HG02798 (cell line): Measurements from ENCODE around the gene CHRD.

ENCODE experiments used
- ATAC-seq: cut with Tn5 transposase; IDR thresholded peaks from one replicate; pipeline ENCODE4 v1.9.1; 2021; ENCODE audit warnings: mild to moderate bottlenecking; ENCODE audit not compliant: unreplicated experiment, poor library complexity

CHRD gene

DNA sequence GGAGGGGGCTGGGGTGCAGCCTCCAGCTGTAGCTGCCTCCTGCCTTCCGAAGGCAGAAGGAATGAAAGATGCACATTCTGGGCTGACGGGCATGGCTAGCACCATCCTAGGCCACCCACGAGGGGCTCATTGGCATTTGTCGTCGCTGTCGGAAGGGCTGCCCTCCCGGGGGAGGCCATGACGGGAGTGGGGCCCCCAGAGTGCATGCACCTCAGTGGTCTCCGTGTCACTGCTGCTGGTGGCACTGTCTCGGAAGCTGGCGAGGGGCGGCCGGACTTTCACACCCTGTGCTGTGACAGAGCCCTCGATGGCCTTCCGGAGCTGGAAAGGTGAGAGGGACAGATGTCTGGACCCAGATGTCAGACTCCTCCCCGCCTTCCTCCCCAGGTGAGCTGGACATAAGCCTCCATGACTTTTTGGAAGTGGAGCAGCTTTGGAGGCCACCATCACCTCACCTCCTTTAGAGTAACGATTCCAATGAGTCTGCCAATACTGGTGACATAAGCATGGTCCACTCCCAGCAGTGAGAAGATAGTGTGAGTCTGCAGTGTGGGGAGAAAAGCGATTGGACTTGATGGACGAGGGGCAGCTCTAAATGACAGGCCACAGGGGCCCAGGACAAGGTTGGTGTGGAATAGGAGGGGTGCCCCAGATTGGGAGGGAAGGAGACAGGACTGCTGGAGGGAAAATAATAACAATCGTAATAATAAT, 33.2 kb upstream of the CHRD start:
- ATAC-seq = no peak

DNA sequence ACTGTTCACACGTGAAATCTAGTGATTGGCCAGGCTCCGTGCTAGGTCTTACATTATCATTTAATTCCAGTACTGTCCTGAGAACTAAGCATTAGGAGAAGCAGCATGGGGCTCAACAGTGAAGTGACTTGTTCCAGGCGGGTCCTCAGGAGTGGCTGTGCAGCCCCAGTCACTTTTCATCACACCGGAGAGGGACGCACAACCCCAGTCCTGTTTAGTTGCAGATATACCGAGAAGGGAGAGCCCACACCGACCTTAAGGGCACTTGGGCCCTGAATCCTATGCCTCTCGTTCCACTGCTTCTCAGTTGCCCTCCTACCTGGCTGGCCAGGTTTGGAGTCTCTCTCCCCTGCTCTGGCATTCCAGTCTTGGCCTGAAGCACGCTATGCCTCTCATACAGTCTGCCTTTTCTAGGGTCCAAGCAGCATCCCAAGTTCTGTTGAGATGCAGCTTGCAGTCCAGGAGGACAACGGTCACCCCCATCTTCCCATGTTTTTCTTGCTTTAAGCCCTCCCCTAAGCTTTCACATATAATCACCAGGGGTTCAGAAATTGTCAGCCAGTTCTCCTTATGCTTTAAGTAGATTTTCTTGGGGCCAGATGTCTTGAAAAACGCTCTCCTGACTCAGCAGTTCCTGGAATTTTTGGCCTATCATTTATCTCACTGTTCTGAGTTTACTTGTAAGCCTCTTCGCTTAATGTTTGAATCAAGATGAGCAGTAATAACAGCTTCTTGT, 32.4 kb upstream of the CHRD start:
- ATAC-seq = no peak

- no peak for ATAC-seq
Observed at GRCh38 chr3:184348057-184348382, 31.8 kb upstream of the CHRD start.

DNA sequence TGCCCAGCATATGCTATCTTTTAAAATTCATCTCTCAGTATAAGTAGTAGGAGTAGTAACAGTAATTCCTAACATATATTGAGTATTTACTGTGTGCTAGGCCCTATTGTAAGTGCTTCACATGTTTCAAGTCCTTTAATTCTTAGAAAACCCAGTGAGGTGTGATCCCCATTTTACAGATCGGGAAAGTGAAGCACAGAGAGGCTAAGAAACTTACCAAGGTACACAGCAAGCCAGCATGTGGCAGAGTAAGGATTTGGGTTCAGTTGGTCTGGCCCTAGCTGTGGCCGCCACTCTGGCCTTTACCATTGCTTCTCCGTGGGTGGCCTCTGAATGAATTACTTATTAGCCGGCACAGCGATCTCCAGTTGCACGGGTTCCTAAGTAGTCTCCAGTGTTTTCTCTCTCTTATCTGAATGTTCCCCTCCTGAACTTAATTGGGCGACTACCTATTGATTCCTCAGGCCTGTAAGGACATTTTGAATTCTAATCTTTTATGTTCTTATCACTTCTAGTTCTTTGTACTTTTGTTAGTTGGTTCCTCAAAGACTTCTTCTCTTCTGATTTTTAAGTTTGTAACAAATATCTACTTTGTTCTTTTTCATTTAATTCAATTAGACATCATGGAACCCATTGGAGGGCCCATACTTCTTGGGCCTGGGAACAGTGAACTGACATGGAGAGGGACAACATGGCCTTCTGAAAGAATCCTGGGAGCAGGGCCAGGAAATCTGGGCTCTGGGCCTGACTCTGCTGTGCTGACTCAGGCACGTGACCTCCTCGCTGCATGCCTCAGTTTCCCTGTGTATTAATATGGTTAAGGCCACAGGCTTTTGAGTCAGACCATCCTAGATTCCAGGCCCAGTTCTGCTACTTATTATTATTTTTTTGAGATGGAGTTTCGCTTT, 30.0 kb upstream of the CHRD start:
- ATAC-seq = no peak

- no peak for ATAC-seq
Observed at GRCh38 chr3:184350618-184351017, 29.2 kb upstream of the CHRD start.

- no peak for ATAC-seq
Observed at GRCh38 chr3:184351511-184352148, 28.2 kb upstream of the CHRD start.

DNA sequence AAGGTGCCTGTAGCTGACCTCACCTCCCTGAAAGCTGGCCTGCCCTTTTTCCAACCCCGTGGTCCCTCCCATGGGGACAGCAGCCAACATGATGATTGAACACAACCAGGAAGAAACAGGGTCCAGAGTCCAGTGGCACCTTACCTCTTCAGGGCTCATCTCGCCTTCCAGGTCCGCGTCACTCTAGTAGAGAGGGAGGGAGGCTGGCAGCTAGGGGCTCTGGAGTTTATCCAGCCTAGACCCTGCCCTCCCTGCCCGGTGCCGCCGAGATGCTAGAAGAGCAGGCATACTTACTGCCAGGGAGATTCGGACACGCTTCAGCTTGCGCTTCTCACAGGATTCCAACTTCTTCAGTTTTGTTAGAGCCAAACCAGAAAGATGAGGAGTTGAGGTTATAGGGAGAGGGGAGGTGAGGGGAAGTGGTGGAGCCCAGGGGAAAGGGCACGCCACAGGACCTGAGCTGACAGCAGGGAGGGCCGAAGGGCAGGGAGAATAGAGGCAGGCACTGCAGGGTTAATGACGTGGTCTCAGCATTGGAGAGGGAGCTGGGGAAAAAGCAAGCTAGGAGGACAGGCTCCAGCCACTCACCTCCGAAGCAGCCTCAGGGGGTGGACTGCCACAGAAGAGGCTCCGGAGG, 27.6 kb upstream of the CHRD start:
- ATAC-seq = no peak

- no peak for ATAC-seq
Observed at GRCh38 chr3:184352897-184353545, 26.8 kb upstream of the CHRD start.

- no peak for ATAC-seq
Observed at GRCh38 chr3:184353546-184353941, 26.3 kb upstream of the CHRD start.

GRCh38 chr3:184354121-184354728, 25.6 kb upstream of the CHRD start:
- ATAC-seq = no peak

GRCh38 chr3:184354754-184355153, 25.1 kb upstream of the CHRD start:
- ATAC-seq = no peak

GRCh38 chr3:184355261-184356040, 24.4 kb upstream of the CHRD start:
- ATAC-seq = no peak

GRCh38 chr3:184357248-184358123, 22.4 kb upstream of the CHRD start:
- ATAC-seq = no peak

DNA sequence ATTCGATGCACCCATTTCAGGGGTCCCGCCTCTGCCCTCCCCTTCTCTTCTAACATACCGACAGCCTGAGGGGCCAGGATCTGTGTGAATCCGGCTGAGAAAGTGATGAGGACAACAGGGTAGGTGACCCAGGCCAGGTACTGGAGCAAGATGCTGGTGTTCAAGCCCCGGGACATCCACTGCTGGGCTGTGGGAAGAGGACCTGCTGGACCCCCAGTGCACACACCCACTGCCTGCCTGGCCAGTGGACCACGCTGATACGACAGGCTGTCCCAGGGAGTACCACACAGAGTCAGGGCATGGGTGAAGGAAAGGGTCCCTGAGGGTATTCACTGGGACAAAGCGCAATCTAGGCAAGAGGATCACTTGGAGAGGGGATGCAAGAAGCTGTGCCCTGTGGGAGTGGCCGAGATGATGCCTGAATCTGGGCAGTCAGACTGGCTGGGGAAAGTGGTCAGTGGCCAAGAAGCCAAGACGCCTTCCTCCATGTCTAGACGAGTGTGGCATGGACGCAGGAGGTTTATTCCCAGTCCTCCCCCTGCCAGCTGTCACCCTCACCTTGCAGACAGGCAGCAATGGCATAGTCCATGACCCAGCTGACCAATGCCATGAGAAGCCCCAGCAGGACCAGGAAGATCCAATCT, 21.6 kb upstream of the CHRD start:
- ATAC-seq = no peak

DNA sequence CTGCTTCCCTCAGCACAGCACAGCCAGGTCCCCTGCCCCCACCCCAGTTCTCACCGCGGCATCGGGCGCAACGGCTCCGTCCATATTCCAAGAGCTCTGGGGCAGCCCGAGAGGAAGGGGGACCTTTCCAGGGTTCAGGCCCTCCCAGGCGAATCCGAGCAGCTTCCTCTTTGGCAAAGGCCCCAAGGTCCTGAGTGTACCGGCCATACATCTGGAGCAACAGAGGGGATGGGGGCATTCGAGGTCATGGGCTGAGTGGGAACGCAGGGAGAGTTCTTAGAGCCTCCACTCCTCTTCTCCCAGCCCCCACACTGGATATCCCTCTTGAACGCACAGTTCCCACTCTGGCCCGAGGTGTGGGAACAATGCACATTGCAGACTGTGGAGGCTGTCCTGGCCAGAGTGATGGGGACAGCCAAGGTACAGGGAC, 20.9 kb upstream of the CHRD start:
- ATAC-seq = no peak

GRCh38 chr3:184359610-184360009, 20.2 kb upstream of the CHRD start:
- ATAC-seq = no peak
